Natural killer cell (primary cell): ENCODE results near the gene LAGE3. TPM values are rescaled to one million over a fixed set of nuclear protein-coding genes. Genes with fewer than 3 reads are reported as not detected.
A peak's percentile ranks its signal among the peaks of the same experiment; 100 is the strongest.

Experiments
- ATAC-seq, 3 donors: fragments of 150-1000 bp in 2 of 3; fragments of 200-7000 bp in 1 of 3; cut with Tn5 transposase; 1 replicate in 1 of 3; 2 replicates in 2 of 3; pipeline ENCODE4 v1.10.0; 2021; ENCODE audit warnings: mild to moderate bottlenecking in 2 of 3, moderate library complexity in 2 of 3
- DNase-seq, 2 donors: peaks; one replicate each; pipeline versions ENCODE4 v3.0.0 to v3.0.0-alpha.2; 2013 to 2021; ENCODE audit warnings: mixed read lengths in 1 of 2
- H3K27ac ChIP-seq: one replicate; pipeline ENCODE4 v1.5.1; 2013; ENCODE audit warnings: mild to moderate bottlenecking, low read length
- H3K27me3 ChIP-seq: one replicate; pipeline ENCODE4 v1.6.1; 2013; ENCODE audit warnings: low read length; ENCODE audit not compliant: control insufficient read depth, insufficient read depth
- H3K36me3 ChIP-seq: one replicate; pipeline ENCODE4 v1.6.1; 2013; ENCODE audit warnings: low read length; ENCODE audit not compliant: control insufficient read depth, insufficient read depth
- H3K4me1 ChIP-seq: one replicate; pipeline ENCODE4 v1.6.1; 2013; ENCODE audit warnings: low read length; ENCODE audit not compliant: control insufficient read depth, insufficient read depth
- H3K4me3 ChIP-seq: one replicate; pipeline ENCODE4 v1.5.1; 2013; ENCODE audit warnings: low read length
- H3K9me3 ChIP-seq: one replicate; pipeline ENCODE4 v1.6.1; 2013; ENCODE audit warnings: low read length; ENCODE audit not compliant: control insufficient read depth, insufficient read depth
- H3K27ac Mint-ChIP-seq, 2 donors: one replicate each; pipeline ENCODE4 v1.8.0; 2022; ENCODE audit warnings: mild to moderate bottlenecking in 2 of 2, mixed read lengths in 2 of 2, moderate library complexity in 1 of 2
- H3K27me3 Mint-ChIP-seq, 2 donors: one replicate each; pipeline ENCODE4 v1.8.0; 2022; ENCODE audit warnings: low read depth in 2 of 2, mixed read lengths in 2 of 2
- H3K36me3 Mint-ChIP-seq: one replicate; pipeline ENCODE4 v1.8.0; 2022; ENCODE audit warnings: mixed read lengths
- H3K4me1 Mint-ChIP-seq, 2 donors: one replicate each; pipeline ENCODE4 v1.8.0; 2022; ENCODE audit warnings: mixed read lengths in 2 of 2
- H3K4me3 Mint-ChIP-seq: one replicate; pipeline ENCODE4 v1.8.0; 2022; ENCODE audit warnings: mild to moderate bottlenecking, moderate library complexity, mixed read lengths
- H3K9me3 Mint-ChIP-seq, 2 donors: one replicate each; pipeline ENCODE4 v1.8.0; 2022; ENCODE audit warnings: mixed read lengths in 2 of 2
- WGBS: methylation state at CpG from one replicate; pipeline ENCODE4 v1.1.7; 2013; ENCODE audit warnings: missing lambda C conversion rate; ENCODE audit not compliant: insufficient coverage; 5-methylcytosine and 5-hydroxymethylcytosine counted together
- intact Hi-C: fragments of 100-400 bp; cut with micrococcal nuclease; formaldehyde crosslinking; loops from one replicate; pipeline ENCODE4 v1.14.2; 2022
- total RNA-seq, 4 donors: library from RNA; stranded (reverse); fragments of 120-200 nt in 1 of 4; gene quantifications; one replicate each; pipeline versions ENCODE4 v1.2.3 to v1.2.4, GENCODE V29; 2013 to 2022
- TF ChIP-seq, protein P1 (sequence below): fragments of 200-600 bp; IDR thresholded peaks from one replicate; pipeline ENCODE4 v1.8.0; 2022; ENCODE audit warnings: antibody characterized with exemption

Gene LAGE3
- total RNA-seq, 3 donors from 2014 or later (not counting 1 experiment from before 2014, with no cell fraction given): 10.8 to 12.5 (median 10.9) TPM

DNA sequence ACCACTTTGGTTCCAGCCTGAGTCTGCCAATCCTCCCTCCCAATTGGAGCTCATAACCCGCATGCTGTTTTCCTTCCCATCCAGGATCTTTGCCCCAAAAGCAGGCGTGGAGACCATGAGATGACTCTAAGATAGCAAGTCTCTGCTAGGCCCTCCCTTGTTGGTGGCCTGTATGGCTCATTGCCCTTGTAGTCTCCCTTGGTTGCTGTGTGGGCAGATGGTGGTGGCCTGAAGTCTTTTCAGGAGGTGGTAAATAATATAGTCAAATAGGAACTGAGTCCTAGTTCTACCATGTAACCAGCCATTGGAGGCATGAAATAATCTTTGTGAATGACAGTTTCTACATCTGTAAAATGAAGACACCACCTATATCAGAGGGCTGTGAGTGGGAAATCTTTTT, 49.4 kb downstream of the LAGE3 start:
- 92% methylated on average over 2 of the region's 2 CpGs for WGBS
- H3K27ac Mint-ChIP-seq: no peak overlapping the region
- Histone ChIP-seq H3K36me3 (peaks cover 14% of the 10 kb centered on the region), H3K27me3 (no peaks in the 10 kb centered on the region), H3K4me3 (no peak overlapping the region), H3K27ac (no peak overlapping the region), H3K4me1 (peaks cover 37% of the 10 kb centered on the region), H3K9me3 (no peaks in the 10 kb centered on the region)
- peak overlapping the region; percentile 86 for H3K4me3 Mint-ChIP-seq
- TF ChIP-seq, protein P1, sequence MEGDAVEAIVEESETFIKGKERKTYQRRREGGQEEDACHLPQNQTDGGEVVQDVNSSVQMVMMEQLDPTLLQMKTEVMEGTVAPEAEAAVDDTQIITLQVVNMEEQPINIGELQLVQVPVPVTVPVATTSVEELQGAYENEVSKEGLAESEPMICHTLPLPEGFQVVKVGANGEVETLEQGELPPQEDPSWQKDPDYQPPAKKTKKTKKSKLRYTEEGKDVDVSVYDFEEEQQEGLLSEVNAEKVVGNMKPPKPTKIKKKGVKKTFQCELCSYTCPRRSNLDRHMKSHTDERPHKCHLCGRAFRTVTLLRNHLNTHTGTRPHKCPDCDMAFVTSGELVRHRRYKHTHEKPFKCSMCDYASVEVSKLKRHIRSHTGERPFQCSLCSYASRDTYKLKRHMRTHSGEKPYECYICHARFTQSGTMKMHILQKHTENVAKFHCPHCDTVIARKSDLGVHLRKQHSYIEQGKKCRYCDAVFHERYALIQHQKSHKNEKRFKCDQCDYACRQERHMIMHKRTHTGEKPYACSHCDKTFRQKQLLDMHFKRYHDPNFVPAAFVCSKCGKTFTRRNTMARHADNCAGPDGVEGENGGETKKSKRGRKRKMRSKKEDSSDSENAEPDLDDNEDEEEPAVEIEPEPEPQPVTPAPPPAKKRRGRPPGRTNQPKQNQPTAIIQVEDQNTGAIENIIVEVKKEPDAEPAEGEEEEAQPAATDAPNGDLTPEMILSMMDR: no peak
- H3K27me3 Mint-ChIP-seq: no peaks in the 10 kb centered on the region
- intact Hi-C loops: loop anchor here (5.0 kb wide), 1 partner anchor 48 kb away; the partner anchor contains the start of gene LAGE3
- ATAC-seq: no peak
- peaks cover 22 to 25% of the 10 kb centered on the region in 2 donors for H3K4me1 Mint-ChIP-seq
- no peaks in the 10 kb centered on the region for H3K9me3 Mint-ChIP-seq
- H3K36me3 Mint-ChIP-seq: no peaks in the 10 kb centered on the region
- DNase-seq: peak in 1 of 2 donors; percentile 1

DNA sequence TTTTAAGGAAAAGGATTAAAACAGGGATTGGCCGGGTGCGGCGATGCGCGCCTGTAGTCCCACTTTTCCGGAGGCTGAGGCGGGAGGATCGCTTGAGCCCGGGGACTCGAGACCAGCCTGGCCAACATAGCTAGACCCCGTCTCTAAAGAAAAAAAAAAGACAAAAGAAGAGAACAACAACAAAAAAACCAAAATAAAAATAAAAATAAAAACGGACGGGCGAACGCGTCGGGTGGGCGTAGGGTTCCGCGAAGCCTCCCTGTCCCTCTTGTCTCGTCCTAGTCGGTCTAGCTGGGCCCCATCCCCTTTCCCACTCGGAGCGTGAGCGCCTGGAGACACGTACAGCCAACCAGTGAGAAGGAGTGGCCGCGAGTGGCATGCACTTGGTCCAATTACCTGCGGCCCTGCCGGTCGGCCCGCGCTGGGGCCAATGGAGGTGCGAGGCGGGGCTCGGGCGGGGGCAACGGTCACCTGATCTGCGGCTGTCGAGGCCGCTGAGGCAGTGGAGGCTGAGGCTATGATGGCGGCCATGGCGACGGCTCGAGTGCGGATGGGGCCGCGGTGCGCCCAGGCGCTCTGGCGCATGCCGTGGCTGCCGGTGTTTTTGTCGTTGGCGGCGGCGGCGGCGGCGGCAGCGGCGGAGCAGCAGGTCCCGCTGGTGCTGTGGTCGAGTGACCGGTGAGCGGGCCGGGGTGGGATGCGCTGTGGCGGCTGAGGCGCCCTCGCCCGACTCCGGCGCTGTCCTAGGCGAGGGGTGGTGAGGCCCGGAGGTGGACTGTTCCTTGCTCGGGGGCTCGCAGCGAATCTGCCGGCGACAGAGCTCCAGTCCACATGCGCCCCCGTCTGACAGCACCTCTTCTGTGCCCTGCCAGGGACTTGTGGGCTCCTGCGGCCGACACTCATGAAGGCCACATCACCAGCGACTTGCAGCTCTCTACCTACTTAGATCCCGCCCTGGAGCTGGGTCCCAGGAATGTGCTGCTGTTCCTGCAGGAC, 50.6 kb downstream of the LAGE3 start, which contains the start of gene ATP6AP1:
ATP6AP1 (plus strand) TSS at position 502 of the 996 bp plus-strand sequence; CDS start at position 518, 16 bp downstream.
- 7% methylated on average over 85 of the region's 87 CpGs for WGBS
- H3K27ac Mint-ChIP-seq: peak within 1 kb of the TSS; percentile 83 to 84
- H3K4me1 Mint-ChIP-seq: peaks cover 22 to 25% of the 10 kb centered on the region in 2 donors
- TF ChIP-seq, protein P1: no peak
- peaks cover 14% of the 10 kb centered on the region for H3K36me3 ChIP-seq
- peaks cover 37% of the 10 kb centered on the region for H3K4me1 ChIP-seq
- peak within 1 kb of the TSS; percentile 60 for H3K4me3 ChIP-seq
- peak; percentile 97 to 99 (median 97) for ATAC-seq
- H3K36me3 Mint-ChIP-seq: no peaks in the 10 kb centered on the region
- H3K4me3 Mint-ChIP-seq: peak within 1 kb of the TSS; percentile 86
- H3K27ac ChIP-seq: peak within 1 kb of the TSS; percentile 53
- intact Hi-C loops: loop anchor here (5.0 kb wide), 1 partner anchor 49 kb away; the partner anchor contains the start of gene LAGE3
- H3K9me3 ChIP-seq: no peaks in the 10 kb centered on the region
- peak; percentile 81 to 92 for DNase-seq
- H3K27me3 ChIP-seq: no peaks in the 10 kb centered on the region
- no peaks in the 10 kb centered on the region for H3K9me3 Mint-ChIP-seq
- H3K27me3 Mint-ChIP-seq: no peaks in the 10 kb centered on the region

Other genes starting within 250 kb of the LAGE3 start
- not detected for gene OPN1MW3, start 221.7 kb downstream of the LAGE3 start, total RNA-seq
- under 1 TPM in 1 of 3 donors, not detected in 2; 0.61 TPM for gene TEX28, start 184.2 kb downstream of the LAGE3 start, total RNA-seq
- gene TKTL1, start 183.5 kb downstream of the LAGE3 start, total RNA-seq: 10 to 100 TPM; 17.1 to 42.8 (median 28.8) TPM
- 1,000 to 10,000 TPM; 2,872 to 3,483 (median 2,927) TPM for gene FLNA, start 104.6 kb downstream of the LAGE3 start, total RNA-seq
- 100 to 1,000 TPM; 141 to 175 (median 152) TPM for gene EMD, start 100.0 kb downstream of the LAGE3 start, total RNA-seq
- 1,000 to 10,000 TPM; 2,249 to 2,456 (median 2,324) TPM for gene RPL10, start 80.9 kb downstream of the LAGE3 start, total RNA-seq
- 10 to 100 TPM; 16.7 to 19.6 (median 16.8) TPM for gene DNASE1L1, start 70.0 kb downstream of the LAGE3 start, total RNA-seq
- 10 to 100 TPM; 67.3 to 87.2 (median 67.7) TPM for gene TAFAZZIN, start 67.7 kb downstream of the LAGE3 start, total RNA-seq
- gene ATP6AP1, start 50.6 kb downstream of the LAGE3 start, total RNA-seq: 10 to 100 TPM; 62.4 to 71.7 (median 65.9) TPM
- 100 to 1,000 TPM; 138 to 174 (median 140) TPM for gene GDI1, start 42.1 kb downstream of the LAGE3 start, total RNA-seq
- gene FAM50A, start 35.1 kb downstream of the LAGE3 start, total RNA-seq: 10 to 100 TPM; 48.9 to 63.2 (median 54.1) TPM
- 10 to 100 TPM; 20.8 to 34.3 (median 32.2) TPM for gene PLXNA3, start 21.0 kb downstream of the LAGE3 start, total RNA-seq
- 10 to 100 TPM; 11.7 to 22.4 (median 17.6) TPM for gene UBL4A, start 7.3 kb upstream of the LAGE3 start, total RNA-seq
- 10 to 100 TPM; 26.5 to 42.1 (median 31.8) TPM for gene SLC10A3, start 11.3 kb upstream of the LAGE3 start, total RNA-seq
- 10 to 100 TPM; 31.1 to 38.0 (median 37.3) TPM for gene FAM3A, start 37.0 kb upstream of the LAGE3 start, total RNA-seq
- gene G6PD, start 67.6 kb upstream of the LAGE3 start, total RNA-seq: 100 to 1,000 TPM; 184 to 220 (median 197) TPM
- gene IKBKG, start 68.3 kb upstream of the LAGE3 start, total RNA-seq: 10 to 100 TPM; 64.8 to 84.6 (median 84.1) TPM
- not detected for gene CTAG1A, start 105.9 kb upstream of the LAGE3 start, total RNA-seq
- not detected for gene CTAG1B, start 140.0 kb upstream of the LAGE3 start, total RNA-seq
- gene CTAG2, start 174.3 kb upstream of the LAGE3 start, total RNA-seq: not detected